HUES64 (cell line): Measurements from ENCODE around the gene RO60.

Source experiments
- H3K27ac ChIP-seq: 2 replicates; pipeline ENCODE4 v1.7.0; 2013; ENCODE audit warnings: low read depth, low read length, inconsistent platforms
- H3K27me3 ChIP-seq: 2 replicates; pipeline ENCODE4 v1.6.1; 2013; ENCODE audit warnings: mild to moderate bottlenecking, low read length; ENCODE audit not compliant: insufficient read depth
- H3K36me3 ChIP-seq: 2 replicates; pipeline ENCODE4 v1.6.1; 2013; ENCODE audit warnings: mild to moderate bottlenecking, low read length; ENCODE audit not compliant: insufficient read depth
- H3K4me1 ChIP-seq: 2 replicates; pipeline ENCODE4 v1.6.1; 2013; ENCODE audit warnings: mild to moderate bottlenecking, low read length, moderate library complexity; ENCODE audit not compliant: insufficient read depth
- H3K4me3 ChIP-seq: 2 replicates; pipeline ENCODE4 v1.5.1; 2013; ENCODE audit warnings: mild to moderate bottlenecking, low read length, moderate library complexity
- H3K9ac ChIP-seq: 2 replicates; pipeline ENCODE4 v1.6.1; 2013; ENCODE audit warnings: mild to moderate bottlenecking, low read depth, low read length
- H3K9me3 ChIP-seq: 2 replicates; pipeline ENCODE4 v1.6.1; 2013; ENCODE audit warnings: low read depth, low read length; ENCODE audit not compliant: insufficient read depth
- WGBS: fragments of 150-250, 120-280 bp; methylation state at CpG from one replicate; pipeline ENCODE4 v1.1.7; 2013; ENCODE audit warnings: missing lambda C conversion rate; 5-methylcytosine and 5-hydroxymethylcytosine counted together

RO60 gene

DNA sequence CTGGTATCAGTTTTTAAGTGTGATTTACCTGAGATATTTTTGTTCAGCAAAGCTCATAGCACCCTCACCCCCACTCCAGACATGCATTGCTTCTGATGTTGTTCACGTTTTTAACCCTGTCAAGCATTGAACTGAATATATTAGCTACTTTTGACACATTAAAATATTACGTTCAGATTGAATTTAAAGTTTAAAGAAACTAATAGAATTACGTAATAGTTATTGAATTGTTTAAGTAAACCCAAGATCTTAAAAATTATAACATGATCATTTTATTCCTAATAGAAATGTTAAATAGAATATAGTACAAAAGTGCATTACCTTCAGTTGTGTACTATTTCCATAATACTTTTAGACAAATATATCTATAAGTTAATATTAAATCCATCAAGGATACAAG lies 26.9 kb downstream of the RO60 start:
- no peaks in the 10 kb centered on the region for H3K27me3 ChIP-seq
- 100% methylated on average over 1 of the region's 3 CpGs for WGBS
- peaks cover 81% of the 10 kb centered on the region for H3K36me3 ChIP-seq

DNA sequence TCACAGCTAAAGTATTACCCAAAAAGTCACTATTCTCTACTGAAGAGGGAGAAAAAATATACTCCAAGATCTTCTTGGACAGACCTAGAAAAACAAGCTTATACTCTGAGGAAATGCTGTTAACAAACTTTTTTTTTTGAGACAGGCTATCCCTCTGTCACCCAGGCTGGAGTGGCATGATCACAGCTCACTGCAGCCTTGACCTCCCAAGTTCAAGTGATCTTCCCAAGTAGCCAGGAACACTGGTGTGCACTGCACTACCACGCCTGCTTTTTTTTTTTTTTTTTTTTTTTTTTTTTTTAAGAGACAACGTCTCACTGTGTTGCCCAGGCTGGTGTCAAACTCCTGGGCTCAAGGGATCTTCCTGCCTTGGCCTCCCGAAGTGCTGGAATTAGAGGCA lies 28.5 kb downstream of the RO60 start:
- H3K36me3 ChIP-seq = peaks cover 71% of the 10 kb centered on the region

More for the DNA sequence above, 26.9 kb downstream of the RO60 start:
- H3K9me3 ChIP-seq = no peaks in the 10 kb centered on the region
- no peak overlapping the region for H3K9ac ChIP-seq
- H3K4me3 ChIP-seq = no peak overlapping the region
- H3K4me1 ChIP-seq = no peaks in the 10 kb centered on the region
- H3K27ac ChIP-seq = no peak overlapping the region

DNA sequence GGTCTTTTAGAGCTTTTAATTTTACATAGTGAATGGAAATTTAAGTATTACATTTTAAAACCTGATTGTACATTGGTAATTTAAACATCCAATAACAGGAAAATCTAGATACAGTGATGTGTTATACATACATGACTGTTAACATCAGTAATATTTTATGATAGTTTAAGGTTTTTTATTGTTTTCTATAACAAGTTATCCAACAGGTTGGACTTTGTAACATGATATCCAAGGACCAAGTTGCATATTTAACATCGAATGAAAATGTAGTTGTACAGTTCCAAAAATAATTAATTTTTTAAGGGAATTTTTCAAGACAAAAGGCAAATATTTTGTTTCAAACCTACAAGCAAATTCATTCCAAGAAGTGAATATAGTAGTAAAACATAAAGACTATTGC lies 31.5 kb downstream of the RO60 start:
- H3K27me3 ChIP-seq = no peaks in the 10 kb centered on the region
- no peaks in the 10 kb centered on the region for H3K9me3 ChIP-seq
- H3K4me1 ChIP-seq = no peaks in the 10 kb centered on the region
- H3K9ac ChIP-seq = no peak overlapping the region
- WGBS = no CpG with 5 or more reads among the region's 1 CpG
- peaks cover 44% of the 10 kb centered on the region for H3K36me3 ChIP-seq
- no peak overlapping the region for H3K4me3 ChIP-seq
- no peak overlapping the region for H3K27ac ChIP-seq

More for the DNA sequence above, 28.5 kb downstream of the RO60 start:
- Histone ChIP-seq H3K27ac (no peak overlapping the region), H3K4me3 (no peak overlapping the region), H3K9me3 (no peaks in the 10 kb centered on the region), H3K4me1 (no peaks in the 10 kb centered on the region), H3K27me3 (no peaks in the 10 kb centered on the region), H3K9ac (no peak overlapping the region)
- 83% methylated on average over 3 of the region's 3 CpGs for WGBS

DNA sequence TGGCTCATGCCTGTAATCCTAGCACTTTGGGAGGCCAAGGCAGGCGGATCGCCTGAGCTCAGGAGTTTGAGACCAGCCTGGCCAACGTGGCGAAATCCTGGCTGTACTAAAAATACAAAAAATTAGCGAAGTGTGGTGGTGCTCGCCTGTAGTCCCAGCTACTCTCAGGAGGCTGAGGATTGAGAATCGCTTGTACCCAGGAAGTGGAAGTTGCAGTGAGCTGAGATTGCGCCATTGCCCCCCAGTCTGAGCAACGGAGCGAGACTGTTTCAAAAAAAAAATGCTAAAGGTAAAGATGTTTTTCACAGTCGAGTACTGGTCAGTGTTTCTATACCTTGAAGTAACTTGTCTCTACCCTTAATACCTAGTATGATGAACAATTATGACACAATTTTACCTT lies 34.7 kb downstream of the RO60 start:
- 94% methylated on average over 11 of the region's 11 CpGs for WGBS
- no peak overlapping the region for H3K4me3 ChIP-seq
- H3K9me3 ChIP-seq = no peaks in the 10 kb centered on the region
- no peaks in the 10 kb centered on the region for H3K27me3 ChIP-seq
- H3K27ac ChIP-seq = no peak overlapping the region
- no peak overlapping the region for H3K9ac ChIP-seq
- H3K36me3 ChIP-seq = peaks cover 38% of the 10 kb centered on the region
- no peaks in the 10 kb centered on the region for H3K4me1 ChIP-seq

DNA sequence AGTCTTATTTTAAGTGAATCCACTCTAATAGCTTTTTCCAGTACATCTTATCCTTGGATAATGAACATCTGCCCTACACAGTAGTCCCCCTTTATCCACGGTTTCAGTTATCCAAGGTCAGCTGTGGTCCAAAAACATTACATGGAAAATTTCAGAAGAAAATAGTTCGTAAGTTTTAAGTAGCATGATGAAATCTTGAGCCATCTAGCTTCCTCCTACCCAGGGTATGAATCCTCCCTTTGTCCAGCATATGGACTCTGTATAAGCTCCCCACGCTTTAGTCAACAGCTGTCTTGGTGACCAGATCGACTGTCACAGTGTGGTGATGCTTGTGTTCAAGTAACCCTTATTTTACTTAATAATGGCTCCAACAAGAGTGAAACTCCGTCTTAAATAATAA lies 43.2 kb downstream of the RO60 start:
- WGBS = 97% methylated on average over 3 of the region's 5 CpGs
- H3K4me3 ChIP-seq = no peak overlapping the region

DNA sequence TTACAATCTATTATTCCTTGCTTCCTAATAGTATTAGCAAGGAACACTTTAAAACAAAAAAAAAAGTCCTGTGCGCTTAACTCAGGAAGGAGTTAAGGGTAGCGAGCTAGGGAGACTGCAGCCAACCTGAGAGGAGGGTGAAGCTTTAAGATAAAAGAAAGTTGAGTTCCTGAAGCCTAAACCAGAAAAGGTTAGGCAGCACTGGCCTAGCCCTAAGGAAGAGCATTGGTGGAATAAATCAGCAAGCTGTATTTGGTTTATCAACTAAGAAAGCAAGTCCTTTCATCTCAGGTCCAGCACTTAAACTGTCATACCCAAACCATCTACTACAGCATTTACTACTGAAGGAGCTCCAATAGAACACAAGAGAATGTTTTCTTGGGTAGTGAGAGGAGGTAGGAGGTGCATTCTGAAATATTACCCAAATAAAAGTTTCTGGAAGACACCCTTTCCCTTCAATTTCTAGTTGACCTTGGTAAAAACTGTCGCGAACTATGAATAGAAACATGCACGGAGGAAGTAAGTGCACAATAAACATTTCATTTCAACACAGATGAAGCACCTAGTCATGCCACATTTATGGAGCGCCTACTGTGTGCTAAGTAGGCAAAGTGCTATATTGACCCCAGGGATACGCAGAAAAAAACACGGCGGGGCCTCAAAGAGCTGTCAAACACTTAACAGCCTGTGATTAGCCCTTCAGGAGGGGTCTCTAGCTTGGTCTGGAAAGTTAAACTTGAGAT lies 44.5 kb downstream of the RO60 start:
- no peaks in the 10 kb centered on the region for H3K9me3 ChIP-seq
- H3K4me1 ChIP-seq = no peaks in the 10 kb centered on the region
- H3K9ac ChIP-seq = peak overlapping the region; percentile 54
- H3K27ac ChIP-seq = no peak overlapping the region
- H3K4me3 ChIP-seq = peak overlapping the region; percentile 75
- peaks cover 20% of the 10 kb centered on the region for H3K27me3 ChIP-seq
- peaks cover 5% of the 10 kb centered on the region; the same call in 1 of the 2 replicates for H3K36me3 ChIP-seq
- 58% methylated on average over 9 of the region's 9 CpGs for WGBS

More for the DNA sequence above, 43.2 kb downstream of the RO60 start:
- H3K9ac ChIP-seq = no peak overlapping the region
- no peaks in the 10 kb centered on the region for H3K4me1 ChIP-seq
- no peak overlapping the region for H3K27ac ChIP-seq
- peaks cover 20% of the 10 kb centered on the region for H3K27me3 ChIP-seq
- H3K9me3 ChIP-seq = no peaks in the 10 kb centered on the region
- peaks cover 9% of the 10 kb centered on the region; the same call in 1 of the 2 replicates for H3K36me3 ChIP-seq

DNA sequence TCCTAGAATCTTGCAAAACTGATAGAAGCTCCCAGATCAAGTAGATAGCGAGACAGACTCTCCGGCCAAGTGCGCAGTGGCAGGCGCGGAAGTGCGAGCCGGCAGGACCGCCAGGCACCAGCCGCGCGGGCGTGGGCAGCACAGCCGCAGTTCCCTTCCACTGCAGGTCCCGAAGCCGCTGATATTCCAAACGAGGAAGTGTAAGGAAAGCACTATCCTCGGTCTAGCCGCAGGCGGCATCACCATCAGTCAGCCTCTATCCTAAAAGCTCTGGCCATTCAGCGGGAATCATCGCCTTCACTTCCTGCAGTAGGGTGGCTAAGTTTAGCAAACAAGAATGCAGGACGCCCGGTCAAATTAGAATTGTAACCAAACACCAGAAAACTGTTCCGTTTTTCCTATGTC lies 45.1 kb downstream of the RO60 start:
- no peak overlapping the region for H3K27ac ChIP-seq
- H3K4me3 ChIP-seq = peak overlapping the region; percentile 75
- WGBS = under 1% methylated on average over 24 of the region's 24 CpGs

DNA sequence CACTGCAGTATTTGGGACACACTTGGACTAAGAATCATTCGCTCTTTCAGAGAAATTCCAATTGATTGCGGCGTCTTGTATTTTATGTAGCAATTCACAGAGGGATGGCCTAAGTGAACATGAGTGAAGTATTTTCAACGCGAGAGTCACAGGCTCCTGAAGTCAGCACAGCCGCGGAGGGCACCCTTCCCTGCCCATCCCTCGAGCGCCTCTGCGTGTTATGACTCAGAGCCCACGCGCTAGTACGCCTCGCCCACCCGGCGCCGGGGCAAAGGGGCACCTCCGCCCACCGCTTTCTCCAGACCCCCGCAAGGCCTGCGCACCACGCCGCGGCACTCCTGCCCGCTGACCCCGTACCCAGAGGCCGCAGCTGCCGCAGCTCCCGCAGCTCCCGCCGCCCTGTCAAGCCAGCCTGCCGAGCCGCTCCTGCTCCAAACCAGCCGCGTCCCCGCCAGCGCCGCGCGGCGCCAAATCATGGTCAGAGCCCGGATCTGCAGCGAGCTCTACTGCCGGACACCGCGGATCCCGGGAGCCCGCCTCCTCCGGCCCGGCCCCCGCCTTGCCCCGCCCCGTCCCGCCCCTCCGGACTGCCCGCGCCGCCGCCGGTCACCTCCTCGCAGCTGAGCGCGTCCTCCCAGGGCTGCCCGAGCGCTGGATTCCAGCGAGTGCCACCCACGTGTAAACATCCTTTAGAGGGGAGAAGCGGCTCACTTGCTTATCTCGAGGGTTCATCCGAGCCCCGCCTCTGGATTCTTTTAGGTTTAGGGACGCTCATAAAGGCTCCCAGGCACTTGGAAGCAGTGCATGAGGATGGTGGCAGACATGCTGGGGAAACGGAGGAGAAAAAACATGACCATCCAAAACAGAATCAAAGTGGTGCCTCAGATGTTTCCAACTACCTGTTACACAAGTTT lies 45.8 kb downstream of the RO60 start, which contains the start of gene GLRX2:
Gene GLRX2 (minus strand): TSS at position 508 of the 914 bp plus-strand sequence. CDS start 32 bp downstream, at position 476.
- Histone ChIP-seq H3K27ac (peak within 1 kb of the TSS; percentile 71), H3K9ac (peak within 1 kb of the TSS; percentile 65), H3K9me3 (no peaks in the 10 kb centered on the region), H3K27me3 (peaks cover 20% of the 10 kb centered on the region), H3K36me3 (peaks cover 5% of the 10 kb centered on the region; the same call in 1 of the 2 replicates), H3K4me1 (no peaks in the 10 kb centered on the region), H3K4me3 (peak within 1 kb of the TSS; percentile 75)
- WGBS = under 1% methylated on average over 73 of the region's 73 CpGs

More for the DNA sequence above, 45.1 kb downstream of the RO60 start:
- Histone ChIP-seq H3K36me3 (peaks cover 5% of the 10 kb centered on the region; the same call in 1 of the 2 replicates), H3K4me1 (no peaks in the 10 kb centered on the region), H3K27me3 (peaks cover 20% of the 10 kb centered on the region), H3K9me3 (no peaks in the 10 kb centered on the region), H3K9ac (peak overlapping the region; percentile 54)

DNA sequence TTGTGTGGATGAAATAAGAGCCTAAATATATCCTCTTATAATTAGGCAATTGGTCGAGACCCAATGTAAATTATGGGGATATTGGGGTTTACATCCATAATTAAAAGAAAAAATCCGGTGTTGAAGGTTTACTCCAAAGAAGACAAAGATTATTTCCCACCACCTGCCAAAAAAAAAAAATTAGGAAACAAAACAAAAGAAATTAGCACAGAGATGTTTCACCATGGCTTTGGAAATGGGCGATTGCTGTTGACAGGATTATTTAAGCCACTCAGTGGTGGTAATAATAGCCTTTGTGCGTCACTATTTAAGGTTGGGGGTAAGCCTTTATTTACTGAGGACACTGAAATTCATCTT lies 46.4 kb downstream of the RO60 start:
- H3K9me3 ChIP-seq = no peaks in the 10 kb centered on the region
- peak overlapping the region; percentile 75 for H3K4me3 ChIP-seq
- H3K27ac ChIP-seq = peak overlapping the region; percentile 71
- H3K4me1 ChIP-seq = no peaks in the 10 kb centered on the region
- no peaks in the 10 kb centered on the region for H3K36me3 ChIP-seq
- H3K9ac ChIP-seq = peak overlapping the region; percentile 65
- WGBS = 63% methylated on average over 2 of the region's 4 CpGs
- H3K27me3 ChIP-seq = peaks cover 20% of the 10 kb centered on the region

DNA sequence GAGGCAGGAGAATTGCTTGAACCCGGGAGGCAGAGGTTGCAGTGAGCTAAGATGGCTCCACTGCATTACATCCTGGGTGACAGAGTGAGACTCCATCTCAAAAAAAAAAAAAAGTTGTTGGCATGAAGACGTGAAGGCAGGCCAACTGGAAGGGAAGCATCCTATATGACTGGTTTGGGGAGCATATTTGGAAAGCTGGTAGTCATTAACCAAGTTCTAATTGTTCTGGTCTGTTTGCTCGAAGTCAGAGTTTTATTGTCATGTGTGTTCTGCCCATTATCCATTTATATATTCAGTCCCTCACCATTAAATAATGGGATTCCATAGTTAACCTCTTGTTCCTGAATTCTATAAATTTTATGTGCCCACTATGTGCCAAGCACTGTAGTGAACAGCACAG lies 49.1 kb downstream of the RO60 start:
- Histone ChIP-seq H3K9ac (no peak overlapping the region), H3K27me3 (peaks cover 10% of the 10 kb centered on the region), H3K4me1 (peaks cover 9% of the 10 kb centered on the region), H3K9me3 (no peaks in the 10 kb centered on the region), H3K27ac (no peak overlapping the region), H3K36me3 (no peaks in the 10 kb centered on the region), H3K4me3 (no peak overlapping the region)
- 92% methylated on average over 2 of the region's 3 CpGs for WGBS
